Subcutaneous adipose tissue (tissue), 4 donors: ENCODE measurements around the gene PECR. TPM values are rescaled to one million over a fixed set of nuclear protein-coding genes. Genes with fewer than 3 reads are reported as not detected.

Source experiments
- CTCF ChIP-seq: fragments of 450-650 bp; IDR thresholded peaks from one replicate; pipeline ENCODE4 v1.5.1; 2016; ENCODE audit warnings: low read depth, mild to moderate bottlenecking, control low read depth, antibody characterized with exemption, moderate library complexity
- total RNA-seq, 4 donors: library from RNA; depleted of rRNA; stranded (reverse); fragments of >200 nt; gene quantifications; one replicate each; pipeline ENCODE4 v1.1.0, GENCODE V29; 2016

The PECR gene
- total RNA-seq, 4 donors from 2014 or later: 25.8 to 78.7 (median 44.0) TPM

GRCh38 chr2:216117561-216118340, 36.1 kb upstream of the PECR start:
- TF ChIP-seq CTCF: no peak

DNA sequence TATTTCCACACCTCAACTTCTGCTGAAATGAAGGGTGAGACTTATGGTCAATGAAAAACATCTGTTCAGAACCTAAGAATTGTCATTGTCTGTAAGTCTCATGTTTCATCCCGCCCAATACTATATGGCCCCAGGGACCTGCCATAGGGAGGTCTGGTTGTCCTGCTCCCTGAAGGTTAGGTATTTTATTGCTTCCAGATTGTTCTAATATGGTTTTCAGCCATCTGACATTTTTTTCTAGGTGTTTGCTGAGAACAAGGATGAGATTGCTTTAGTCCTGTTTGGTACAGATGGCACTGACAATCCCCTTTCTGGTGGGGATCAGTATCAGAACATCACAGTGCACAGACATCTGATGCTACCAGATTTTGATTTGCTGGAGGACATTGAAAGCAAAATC, 34.8 kb upstream of the PECR start:
- no peak for TF ChIP-seq CTCF

DNA sequence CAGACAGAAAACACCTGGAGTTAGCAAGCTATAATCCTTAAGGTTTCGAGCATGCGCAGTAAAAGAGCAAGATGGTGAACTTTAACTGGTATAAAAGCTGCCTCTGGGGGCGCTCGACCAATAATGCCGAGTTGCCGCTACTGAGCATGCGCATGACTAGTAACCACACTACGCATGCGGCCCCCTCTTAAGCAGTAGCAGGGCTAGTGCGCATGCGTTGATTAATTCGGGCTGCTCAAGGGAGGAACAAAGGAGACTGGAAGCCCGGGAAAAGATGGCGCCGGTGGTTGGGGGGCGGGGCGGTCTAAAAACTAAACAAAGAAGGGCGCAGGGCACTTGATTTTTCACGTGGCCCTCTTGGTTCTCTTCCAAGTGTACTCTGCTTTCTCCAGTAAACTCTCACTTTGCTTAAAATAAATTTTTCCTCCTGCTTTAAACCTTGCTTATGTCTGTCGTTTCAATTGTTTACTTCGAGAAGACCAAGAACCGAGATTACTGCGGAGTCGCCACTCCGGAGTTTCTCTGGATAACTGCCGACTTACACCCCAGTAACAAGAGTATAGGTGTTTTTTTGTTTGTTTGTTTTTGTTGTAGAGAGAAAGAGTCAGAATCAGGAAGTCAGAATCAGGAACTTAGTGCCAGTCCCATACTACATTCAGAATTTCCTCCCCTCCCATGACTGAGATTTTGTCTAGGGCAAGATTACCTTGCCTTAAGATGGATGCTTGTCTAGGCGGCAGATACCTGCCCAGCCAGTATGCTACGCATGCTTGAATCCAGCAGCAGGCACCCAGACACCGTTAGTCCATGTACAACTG, 33.3 kb upstream of the PECR start:
- TF ChIP-seq CTCF: no peak

- no peak for TF ChIP-seq CTCF
Measured at GRCh38 chr2:216114382-216114713, 32.7 kb upstream of the PECR start.

DNA sequence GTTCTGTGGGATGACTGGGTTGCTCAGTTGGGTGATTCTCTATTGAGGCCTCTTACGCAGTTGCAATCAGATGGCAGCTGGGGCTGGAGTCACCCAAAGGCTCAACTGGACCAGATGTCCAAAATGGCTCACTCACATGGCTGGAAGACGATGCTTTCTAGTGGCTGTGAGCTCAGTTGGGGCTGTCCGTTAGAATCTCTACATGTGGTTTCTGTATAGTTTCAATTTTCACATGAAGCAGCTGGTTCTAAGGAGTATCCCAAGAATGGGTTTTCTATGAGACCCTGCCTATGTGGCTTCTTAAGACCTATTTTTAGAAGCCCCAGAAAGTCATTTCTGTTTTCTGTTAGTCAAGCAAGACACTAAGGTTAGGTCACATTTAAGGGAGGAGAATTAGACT, 32.0 kb upstream of the PECR start:
- no peak for TF ChIP-seq CTCF

DNA sequence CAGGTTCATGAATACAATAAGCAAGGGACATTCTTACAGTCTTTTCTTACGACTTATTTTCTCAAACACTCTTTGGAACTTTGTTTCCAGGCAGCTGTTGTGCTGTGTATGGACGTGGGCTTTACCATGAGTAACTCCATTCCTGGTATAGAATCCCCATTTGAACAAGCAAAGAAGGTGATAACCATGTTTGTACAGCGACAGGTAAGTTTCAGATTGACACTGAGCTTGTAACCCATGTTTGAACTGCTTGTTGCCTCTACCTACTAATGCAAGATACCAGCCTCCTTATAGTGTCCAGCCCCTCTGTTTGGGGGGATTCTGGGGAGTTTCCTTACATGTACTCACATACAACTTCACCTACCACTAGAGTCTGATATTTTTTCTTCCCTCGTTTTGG, 31.3 kb upstream of the PECR start:
- TF ChIP-seq CTCF: no peak

DNA sequence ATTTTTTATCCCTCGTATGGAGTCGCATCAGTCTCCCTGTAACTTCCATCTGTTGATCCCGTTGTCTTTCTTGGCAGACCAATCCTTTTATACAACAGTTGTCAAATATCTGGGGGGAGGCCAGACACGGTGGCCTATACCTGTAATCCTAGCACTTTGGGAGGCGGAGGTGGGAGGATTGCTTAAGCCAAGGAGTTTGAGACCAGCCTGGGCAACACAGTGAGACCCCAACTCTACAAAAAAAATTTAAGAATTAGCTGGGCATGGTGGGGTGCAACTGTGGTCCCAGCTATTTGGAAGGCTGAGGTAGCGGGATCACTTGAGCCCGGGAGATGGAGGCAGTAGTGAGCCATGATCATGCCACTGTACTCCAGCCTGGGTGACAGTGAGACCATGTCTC, 29.5 kb upstream of the PECR start:
- no peak for TF ChIP-seq CTCF
